ENCODE data around the gene TEX50. TPM values are rescaled to one million over a fixed set of nuclear protein-coding genes. Genes with fewer than 3 reads are reported as not detected.
"Not testable (repeated sequence)": the region's sequence is repeated elsewhere in the genome, so short reads cannot be mapped to it uniquely, and the experiment has no call there.

Gene TEX50
- total RNA-seq, 4 donors from 2014 or later: not detected

- DNase-seq: no peak
- H3K9me3 ChIP-seq: no peaks in the 10 kb centered on the region
- TF ChIP-seq POLR2A (IDR thresholded peaks at IDR 0.05) (no peak), CTCF (IDR thresholded peaks at IDR 0.05) (no peak)
- H3K36me3 ChIP-seq: no peaks in the 10 kb centered on the region
- no peaks in the 10 kb centered on the region for H3K4me1 ChIP-seq
- intact Hi-C loops (cut with DNase I; ENCODE audit: low total_unique reads): no loop called here
- H3K27ac ChIP-seq: no peak overlapping the region
- no peak overlapping the region for H3K4me3 ChIP-seq
- no peaks in the 10 kb centered on the region for H3K27me3 ChIP-seq
These were observed 6.2 kb upstream of the TEX50 start for GRCh38 chr1:173628888-173629287.

- DNase-seq; H3K36me3 ChIP-seq; H3K4me1 ChIP-seq; H3K27ac ChIP-seq; H3K27me3 ChIP-seq; H3K9me3 ChIP-seq; H3K4me3 ChIP-seq; intact Hi-C loops (cut with DNase I; ENCODE audit: low total_unique reads): not testable (repeated sequence)
These were observed 2.3 kb downstream of the TEX50 start for GRCh38 chr1:173637236-173638042.

DNA sequence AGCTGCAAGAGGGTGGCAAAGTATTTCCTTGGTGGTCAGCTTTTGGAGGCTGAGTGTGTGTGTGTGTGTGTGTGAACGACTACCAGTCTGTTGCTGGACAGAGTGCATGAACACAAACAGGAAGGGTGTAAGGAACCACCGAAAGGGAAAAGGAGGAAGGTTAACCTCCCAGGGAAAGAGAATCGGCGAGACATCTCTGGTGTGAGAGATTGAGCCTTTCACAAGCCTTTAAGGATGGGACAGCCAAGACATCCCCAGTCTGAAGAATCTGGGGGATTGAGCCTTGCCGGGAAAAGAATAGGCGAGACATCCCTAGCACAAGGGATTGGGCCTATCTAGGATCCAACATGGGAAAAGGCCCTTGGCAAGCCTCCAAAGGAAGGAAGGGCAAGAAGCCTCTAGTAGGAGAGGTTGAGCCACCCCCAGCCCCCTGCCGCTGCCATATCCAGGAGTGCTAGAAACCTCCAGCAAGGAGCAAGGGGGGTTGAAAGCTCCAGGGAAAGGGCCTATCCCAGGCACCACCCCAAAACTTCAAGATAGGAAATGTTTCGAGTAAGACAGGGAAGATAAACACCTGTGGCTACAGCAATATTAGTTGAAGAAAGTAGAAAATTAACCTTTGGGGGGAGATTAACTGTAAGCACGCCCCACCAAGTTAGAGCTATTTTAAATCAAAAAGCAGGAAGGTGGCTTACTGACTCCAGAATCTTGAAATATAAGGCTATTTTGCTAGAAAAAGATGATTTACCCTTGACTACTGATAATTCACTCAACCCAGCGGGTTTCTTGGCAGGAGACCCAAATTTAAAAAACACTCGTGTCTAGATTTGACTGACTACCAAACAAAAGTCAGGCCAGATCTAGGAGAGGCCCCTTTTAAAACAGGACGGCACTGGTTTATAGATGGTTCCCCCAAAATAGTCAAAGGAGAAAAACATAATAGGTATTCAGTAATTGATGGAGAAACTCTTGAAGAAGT is 3.2 kb downstream of the TEX50 start:
- H3K27me3 ChIP-seq: no peaks in the 10 kb centered on the region
- H3K36me3 ChIP-seq: no peaks in the 10 kb centered on the region
- H3K9me3 ChIP-seq: no peaks in the 10 kb centered on the region
- intact Hi-C loops (cut with DNase I; ENCODE audit: low total_unique reads): no loop called here
- H3K27ac ChIP-seq: no peak overlapping the region
- H3K4me1 ChIP-seq: no peaks in the 10 kb centered on the region
- H3K4me3 ChIP-seq: no peak overlapping the region
- TF ChIP-seq CTCF (IDR thresholded peaks at IDR 0.05) (no peak), POLR2A (IDR thresholded peaks at IDR 0.05) (no peak)
- DNase-seq: no peak

GRCh38 chr1:173639102-173639501 is 4.0 kb downstream of the TEX50 start:
- Histone ChIP-seq H3K27me3 (no peaks in the 10 kb centered on the region), H3K9me3 (no peaks in the 10 kb centered on the region), H3K36me3 (no peaks in the 10 kb centered on the region), H3K4me3 (no peak overlapping the region), H3K27ac (no peak overlapping the region), H3K4me1 (no peaks in the 10 kb centered on the region)
- no peak for DNase-seq
- intact Hi-C loops (cut with DNase I; ENCODE audit: low total_unique reads): no loop called here
- TF ChIP-seq CTCF (IDR thresholded peaks at IDR 0.05) (no peak), POLR2A (IDR thresholded peaks at IDR 0.05) (no peak)

- H3K4me3 ChIP-seq; H3K27ac ChIP-seq; H3K36me3 ChIP-seq; H3K9me3 ChIP-seq; H3K27me3 ChIP-seq; H3K4me1 ChIP-seq; intact Hi-C loops (cut with DNase I; ENCODE audit: low total_unique reads); DNase-seq: not testable (repeated sequence)
These were observed 7.5 kb downstream of the TEX50 start for GRCh38 chr1:173642450-173643139.

Data from uterus (tissue), 4 donors.